HepG2 (cell line): ENCODE results near the gene PGM5. TPM values are rescaled to one million over a fixed set of nuclear protein-coding genes. Genes with fewer than 3 reads are reported as not detected.
A peak's percentile ranks its signal among the peaks of the same experiment; 100 is the strongest.

Experiments
- ATAC-seq: fragments of 200-7000 bp; cut with Tn5 transposase; 3 replicates; pipeline ENCODE4 v1.9.1; 2020; ENCODE audit warnings: mild to moderate bottlenecking, moderate library complexity
- BruUV-seq: library from RNA; stranded (reverse); fragments of 400-500 nt; replicated peaks from 2 replicates; lab custom pipeline; 2021; lab: Mats Ljungman, UMichigan
- CTCF ChIA-PET: fragments of 300-600 bp; formaldehyde crosslinking; extraction: SDS; loops from one replicate; lab custom pipeline; 2021; ENCODE audit warnings: low total read pairs, inconsistent platforms, low intra/inter-chr PET ratio; lab: Yijun Ruan, JAX
- POLR2A ChIA-PET: fragments of 350-600 bp; sonication (Branson Sonifier 250); formaldehyde crosslinking; loops from one replicate; lab custom pipeline; 2020; ENCODE audit warnings: antibody characterized with exemption, inconsistent platforms; lab: Yijun Ruan, JAX
- DNase-seq: peaks from one replicate; pipeline ENCODE4 v3.0.0-alpha.2; 2015; ENCODE audit warnings: low spot score
- FAIRE-seq: peaks from 3 replicates; lab custom pipeline; 2011; peaks lifted over from hg19 to GRCh38; lab: Jason Lieb, UNC
- H2AFZ ChIP-seq: one replicate; pipeline ENCODE4 v1.6.1; 2011; ENCODE audit warnings: low read length, inconsistent platforms
- H3K27ac ChIP-seq: fragments of 300-600 bp; 3 replicates; pipeline ENCODE4 v1.8.0; 2011; ENCODE audit warnings: mixed run types, mild to moderate bottlenecking, mixed read lengths, low read length, inconsistent platforms; ENCODE audit not compliant: insufficient read depth; ENCODE audit errors: extremely low read length
- H3K27me3 ChIP-seq, 2 experiments: fragments of 200-600 bp in 1 of 2; 2 replicates in 1 of 2; 3 replicates in 1 of 2; pipeline versions ENCODE4 v1.6.0 to v1.8.0; 2011; ENCODE audit warnings: low read length in 2 of 2, mild to moderate bottlenecking in 2 of 2, moderate library complexity in 2 of 2, inconsistent platforms in 1 of 2; ENCODE audit not compliant: insufficient read depth in 2 of 2, control insufficient read depth in 1 of 2
- H3K36me3 ChIP-seq, 2 experiments: fragments of 200-600 bp in 1 of 2; replicated peaks in 1 of 2; 2 replicates in 1 of 2; 3 replicates in 1 of 2; pipeline versions ENCODE4 v1.5.1 to v1.8.0; 2011; ENCODE audit warnings: low read length in 2 of 2, inconsistent platforms in 1 of 2; ENCODE audit not compliant: insufficient read depth in 2 of 2, control insufficient read depth in 1 of 2
- H3K4me1 ChIP-seq: 2 replicates; pipeline ENCODE4 v1.5.1; 2012; ENCODE audit warnings: low read length, inconsistent platforms; ENCODE audit not compliant: insufficient read depth
- H3K4me2 ChIP-seq: 2 replicates; pipeline ENCODE4 v1.6.0; 2011; ENCODE audit warnings: low read depth, low read length, inconsistent platforms
- H3K4me3 ChIP-seq, 3 experiments: fragments of 200-600 bp in 1 of 3; sonication (generic), shearing (Covaris generic) in 1 of 3; replicated peaks in 1 of 3; 2 replicates each; pipeline ENCODE4 v1.5.1; 2011 to 2016; ENCODE audit warnings: low read length in 3 of 3, inconsistent platforms in 2 of 3, low read depth in 2 of 3, mild to moderate bottlenecking in 2 of 3, control low read depth in 1 of 3, mixed read lengths in 1 of 3; ENCODE audit not compliant: insufficient read depth in 1 of 3
- H3K79me2 ChIP-seq: one replicate; pipeline ENCODE4 v1.6.1; 2011; ENCODE audit warnings: low read length, inconsistent platforms; ENCODE audit not compliant: insufficient read depth
- H3K9ac ChIP-seq: 2 replicates; pipeline ENCODE4 v1.6.0; 2011; ENCODE audit warnings: mild to moderate bottlenecking, low read depth, low read length, inconsistent platforms; ENCODE audit not compliant: insufficient read depth
- H3K9me3 ChIP-seq: 2 replicates; pipeline ENCODE4 v1.5.1; 2012; ENCODE audit warnings: mild to moderate bottlenecking, low read length
- H4K20me1 ChIP-seq: 2 replicates; pipeline ENCODE4 v1.6.0; 2011; ENCODE audit warnings: inconsistent platforms, mild to moderate bottlenecking, low read length, moderate library complexity; ENCODE audit not compliant: insufficient read depth
- CBX5 ChIP-seq: sonication (generic); formaldehyde crosslinking; IDR thresholded peaks from 2 replicates; pipeline ENCODE4 v1.4.0; 2020; ENCODE audit warnings: missing genetic modification reagents, borderline replicate concordance
- DDIT3 ChIP-seq: sonication (generic); formaldehyde crosslinking; IDR thresholded peaks from 2 replicates; pipeline ENCODE4 v1.4.0; 2020; ENCODE audit warnings: mild to moderate bottlenecking, missing genetic modification reagents
- FOXO1 ChIP-seq: sonication (generic); formaldehyde crosslinking; IDR thresholded peaks from 2 replicates; pipeline ENCODE4 v1.4.0; 2020; ENCODE audit warnings: missing genetic modification reagents
- GMEB1 ChIP-seq: sonication (generic); formaldehyde crosslinking; IDR thresholded peaks from 2 replicates; pipeline ENCODE4 v1.5.1; 2020; ENCODE audit warnings: missing genetic modification reagents, mild to moderate bottlenecking, borderline replicate concordance
- GTF2F1 ChIP-seq: fragments of 150-350 bp; IDR thresholded peaks from 2 replicates; pipeline ENCODE4 v1.6.1; 2014; ENCODE audit warnings: low read length
- KDM5A ChIP-seq: fragments of 200-600 bp; sonication (generic); IDR thresholded peaks from 2 replicates; pipeline ENCODE4 v1.7.0; 2018; ENCODE audit warnings: antibody characterized with exemption, mild to moderate bottlenecking, low read length, borderline replicate concordance
- NFE2L1 ChIP-seq: sonication (generic); formaldehyde crosslinking; IDR thresholded peaks from 2 replicates; pipeline ENCODE4 v1.4.0; 2020; ENCODE audit warnings: missing genetic modification reagents, mild to moderate bottlenecking, borderline replicate concordance
- PLSCR1 ChIP-seq: sonication (generic); formaldehyde crosslinking; IDR thresholded peaks from 2 replicates; pipeline ENCODE4 v1.5.0; 2020; ENCODE audit warnings: missing genetic modification reagents, mild to moderate bottlenecking, borderline replicate concordance
- SAFB2 ChIP-seq: sonication (generic); formaldehyde crosslinking; IDR thresholded peaks from 2 replicates; pipeline ENCODE4 v1.5.1; 2020; ENCODE audit warnings: missing genetic modification reagents, low read depth, mild to moderate bottlenecking, borderline replicate concordance
- SIN3B ChIP-seq: fragments of 150-350 bp; IDR thresholded peaks from 2 replicates; pipeline ENCODE4 v1.6.1; 2014; ENCODE audit warnings: low read length
- SKI ChIP-seq: fragments of 450-650 bp; IDR thresholded peaks from one replicate; pipeline ENCODE4 v1.6.1; 2018; ENCODE audit warnings: mild to moderate bottlenecking; ENCODE audit not compliant: partially characterized antibody
- TEAD3 ChIP-seq: optimal IDR thresholded peaks from 2 replicates; pipeline ENCODE3; 2016; ENCODE audit warnings: borderline replicate concordance
- ZBTB49 ChIP-seq: sonication (generic); formaldehyde crosslinking; IDR thresholded peaks from 2 replicates; pipeline ENCODE4 v1.4.0; 2020; ENCODE audit warnings: missing genetic modification reagents, borderline replicate concordance
- ZFP41 ChIP-seq: sonication (generic); formaldehyde crosslinking; IDR thresholded peaks from 2 replicates; pipeline ENCODE4 v1.4.0; 2020; ENCODE audit warnings: mild to moderate bottlenecking, missing genetic modification reagents, borderline replicate concordance
- ZNF12 ChIP-seq: sonication (generic); formaldehyde crosslinking; IDR thresholded peaks from 2 replicates; pipeline ENCODE4 v1.5.0; 2020; ENCODE audit warnings: missing genetic modification reagents
- ZNF205 ChIP-seq: IDR thresholded peaks from 2 replicates; pipeline ENCODE4 v1.6.1; 2018; ENCODE audit warnings: missing biosample characterization, missing genetic modification reagents
- ZNF563 ChIP-seq: sonication (generic); formaldehyde crosslinking; IDR thresholded peaks from 2 replicates; pipeline ENCODE4 v1.8.0; 2022; ENCODE audit warnings: mild to moderate bottlenecking, moderate library complexity, missing genetic modification reagents
- ZNF784 ChIP-seq: sonication (generic); formaldehyde crosslinking; IDR thresholded peaks from 2 replicates; pipeline ENCODE4 v1.5.1; 2020; ENCODE audit warnings: missing genetic modification reagents, mild to moderate bottlenecking, borderline replicate concordance
- ZSCAN9 ChIP-seq: IDR thresholded peaks from 2 replicates; pipeline ENCODE4 v1.6.1; 2016; ENCODE audit warnings: borderline replicate concordance
- whole genome bisulfite sequencing: methylation state at CpG from one replicate; pipeline ENCODE4 v1.1.6; 2017; ENCODE audit warnings: low lambda C conversion rate; 5-methylcytosine and 5-hydroxymethylcytosine counted together
- in situ Hi-C: cut with HindIII; loops from 2 replicates; pipeline ENCODE4 v1.10.0; 2017; ENCODE audit warnings: low pct_unique_long_range_greater_than_20kb; ENCODE audit not compliant: extremely low pct_ligation_motif_present
- intact Hi-C: fragments of 100-400 bp; cut with micrococcal nuclease; formaldehyde crosslinking; loops from one replicate; pipeline ENCODE4 v1.10.0; 2022; ENCODE audit not compliant: unreplicated experiment
- polyA plus RNA-seq, 8 experiments: library from polyadenylated mRNA; depleted of rRNA in 3 of 8; stranded (reverse) in 7 of 8; unstranded in 1 of 8; fragments of >200 nt; fragmentation: Illumina TruSeq in 4 of 8; extraction: Trizol in 4 of 8; gene quantifications; 2 replicates each; pipeline versions ENCODE4 v1.2.1 to v1.2.3, GENCODE V29; 2011 to 2016; ENCODE audit warnings: low read depth in 4 of 8, missing spikeins in 1 of 8, mixed read lengths in 1 of 8; ENCODE audit not compliant: insufficient read depth in 1 of 8
- total RNA-seq, 5 experiments: library from RNA; depleted of rRNA; stranded (reverse); fragments of >200 nt; fragmentation: Illumina TruSeq; extraction: Trizol; gene quantifications; 2 replicates each; pipeline ENCODE4 v1.2.3, GENCODE V29; 2016; ENCODE audit warnings: low read depth in 1 of 5

Gene PGM5
- total and polyA plus RNA-seq, 2 of the 13 experiments (the other 11 are each of a cell fraction or from before 2014, with no cell fraction given), result not detected

- TF ChIP-seq ZSCAN9 (CRISPR knock-in tag) (no peak), ZNF12 (CRISPR knock-in tag) (0 out of 2 replicates have a peak, but pooled peaks have one; percentile 35), CBX5 (CRISPR knock-in tag) (0 out of 2 replicates have a peak, but pooled peaks have one; percentile 60), TEAD3 (CRISPR knock-in tag) (peak; percentile 58), DDIT3 (CRISPR knock-in tag) (no peak)
- TF ChIP-seq, all 625 proteins: peak for 69
These were observed 174.2 kb downstream of the PGM5 start (continued) for GRCh38 chr9:68530618-68531017.

GRCh38 chr9:68532131-68532530 is 175.7 kb downstream of the PGM5 start:
- Histone ChIP-seq H3K27ac (no peak overlapping the region), H2AFZ (no peak overlapping the region), H3K79me2 (no peaks in the 10 kb centered on the region), H3K4me1 (peaks cover 8% of the 10 kb centered on the region), H3K9ac (no peak overlapping the region), H3K27me3 (peaks cover 0 to 4% of the 10 kb centered on the region in 2 experiments; a peak in 1 of 5 replicates), H3K4me3 (no peak overlapping the region), H3K4me2 (no peak overlapping the region), H3K9me3 (no peaks in the 10 kb centered on the region)
- POLR2A ChIA-PET, result no interaction called here
- WGBS, result 61% methylated on average over 4 of the region's 4 CpGs
- BruUV-seq, result no TSS peak
- intact Hi-C loops, result no loop called here
- CTCF ChIA-PET, result no interaction called here
- DNase-seq (no peak), ATAC-seq (no peak)
- in situ Hi-C loops, result no loop called here
- TF ChIP-seq KDM5A, result no peak
- no peak for TF ChIP-seq GTF2F1
- no peak for TF ChIP-seq NFE2L1 (CRISPR knock-in tag)
- TF ChIP-seq FOXO1, result no peak
- no peak for TF ChIP-seq SKI
- no peak for TF ChIP-seq SAFB2
- no peak for TF ChIP-seq PLSCR1 (CRISPR knock-in tag)
- TF ChIP-seq ZNF205, result no peak
- no peak for TF ChIP-seq ZFP41 (CRISPR knock-in tag)
- no peak for TF ChIP-seq ZNF784 (CRISPR knock-in tag)
- no peak for TF ChIP-seq ZNF563
- no peak for TF ChIP-seq SIN3B
- no peak for TF ChIP-seq GMEB1 (CRISPR knock-in tag)
- no peak for TF ChIP-seq ZBTB49
- TF ChIP-seq, all 625 proteins: peak for 0
- Histone ChIP-seq H4K20me1 (no peaks in the 10 kb centered on the region), H3K36me3 (no peaks in the 10 kb centered on the region)
- no peak for FAIRE-seq
